Ectodermal cell (in vitro differentiated cells): ENCODE results near the gene DTX1. TPM values are rescaled to one million over a fixed set of nuclear protein-coding genes. Genes with fewer than 3 reads are reported as not detected.

Experiments
- H3K27ac ChIP-seq: 2 replicates; pipeline ENCODE4 v1.7.0; 2013; ENCODE audit warnings: mild to moderate bottlenecking, low read depth, low read length; ENCODE audit not compliant: insufficient read depth, poor library complexity, severe bottlenecking
- H3K27me3 ChIP-seq: 2 replicates; pipeline ENCODE4 v1.7.0; 2013; ENCODE audit warnings: mild to moderate bottlenecking, low read length; ENCODE audit not compliant: insufficient read depth, control insufficient read depth, poor library complexity, severe bottlenecking
- H3K36me3 ChIP-seq: one replicate; pipeline ENCODE4 v1.7.0; 2013; ENCODE audit warnings: low read length; ENCODE audit not compliant: control insufficient read depth, insufficient read depth
- H3K4me1 ChIP-seq: one replicate; pipeline ENCODE4 v1.7.0; 2013; ENCODE audit warnings: low read length; ENCODE audit not compliant: control insufficient read depth, insufficient read depth
- H3K4me3 ChIP-seq: 2 replicates; pipeline ENCODE4 v1.7.0; 2013; ENCODE audit warnings: low read depth, low read length, control low read depth; ENCODE audit not compliant: insufficient read depth
- H3K9me3 ChIP-seq: 2 replicates; pipeline ENCODE4 v1.7.0; 2013; ENCODE audit warnings: mild to moderate bottlenecking, low read length, moderate library complexity; ENCODE audit not compliant: control insufficient read depth
- WGBS, 2 experiments: methylation state at CpG; one replicate each; pipeline ENCODE4 v1.1.7; 2013; ENCODE audit warnings: missing lambda C conversion rate in 2 of 2; 5-methylcytosine and 5-hydroxymethylcytosine counted together
- polyA plus RNA-seq, 4 experiments: library from polyadenylated mRNA; stranded (reverse); fragments of 50-300 nt; gene quantifications; one replicate each; pipeline ENCODE4 v1.2.3, GENCODE V29; 2013

Gene DTX1
- polyA plus RNA-seq (2013, experiment 1 of 4), result 6.6 TPM
- polyA plus RNA-seq (2013, experiment 2 of 4), result 9.0 TPM
- polyA plus RNA-seq (2013, experiment 3 of 4), result 9.2 TPM
- polyA plus RNA-seq (2013, experiment 4 of 4), result 7.0 TPM

DNA sequence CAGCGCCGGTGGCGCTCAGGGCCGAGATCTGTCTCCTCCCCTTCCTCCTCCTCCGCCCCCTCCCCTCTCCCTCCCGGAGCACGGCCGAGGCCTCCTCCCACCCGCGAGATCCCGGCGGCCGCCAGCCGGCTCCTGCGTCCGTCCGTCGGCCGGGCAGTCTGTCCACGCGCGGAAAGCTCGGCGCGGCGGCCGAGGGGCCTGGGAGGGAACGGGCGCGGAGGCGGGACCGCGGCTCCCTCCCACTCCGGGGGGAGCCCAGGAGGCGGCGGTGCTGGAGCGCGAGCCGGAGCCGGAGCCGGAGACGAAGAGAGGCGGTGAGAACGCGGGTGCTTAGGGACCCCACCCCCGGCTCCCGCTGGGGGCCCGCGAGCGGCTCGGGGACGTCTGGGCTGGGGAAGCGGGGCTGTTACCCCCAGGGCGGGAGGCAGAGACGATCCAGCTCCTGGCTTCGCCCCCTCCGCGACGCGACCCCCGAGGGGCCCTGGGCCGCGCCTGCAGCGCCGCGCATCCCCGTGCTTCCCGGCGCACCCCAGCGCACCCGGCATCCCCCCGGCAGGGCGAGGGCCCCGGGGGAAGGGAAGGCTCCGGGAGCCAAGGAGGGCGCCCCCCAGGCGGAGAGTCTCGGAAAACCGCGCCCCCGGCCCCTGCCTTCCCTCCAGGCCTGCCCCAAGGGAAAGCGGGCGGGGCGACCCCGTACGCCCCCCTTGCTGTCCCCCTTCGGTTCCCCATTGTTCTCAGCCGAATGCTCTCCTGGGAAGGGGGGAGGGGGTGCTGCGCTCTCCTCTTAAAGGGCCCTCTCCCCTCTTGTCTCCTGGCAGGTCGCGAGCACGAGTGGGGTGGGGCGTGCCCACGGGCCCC lies at the start of gene DTX1:
TSS of gene DTX1 (plus strand) at position 100 of the 858 bp plus-strand sequence. CDS start 1,463 bp downstream, outside the sequence.
- Histone ChIP-seq H3K4me3 (peak within 1 kb of the TSS; percentile 53), H3K9me3 (no peaks in the 10 kb centered on the region), H3K27ac (no peak within 1 kb of the TSS), H3K4me1 (no peaks in the 10 kb centered on the region), H3K36me3 (no peaks in the 10 kb centered on the region), H3K27me3 (peaks cover 40% of the 10 kb centered on the region)
- 2% methylated on average over 93 to 94 of the region's 94 CpGs for WGBS, 2 experiments

DNA sequence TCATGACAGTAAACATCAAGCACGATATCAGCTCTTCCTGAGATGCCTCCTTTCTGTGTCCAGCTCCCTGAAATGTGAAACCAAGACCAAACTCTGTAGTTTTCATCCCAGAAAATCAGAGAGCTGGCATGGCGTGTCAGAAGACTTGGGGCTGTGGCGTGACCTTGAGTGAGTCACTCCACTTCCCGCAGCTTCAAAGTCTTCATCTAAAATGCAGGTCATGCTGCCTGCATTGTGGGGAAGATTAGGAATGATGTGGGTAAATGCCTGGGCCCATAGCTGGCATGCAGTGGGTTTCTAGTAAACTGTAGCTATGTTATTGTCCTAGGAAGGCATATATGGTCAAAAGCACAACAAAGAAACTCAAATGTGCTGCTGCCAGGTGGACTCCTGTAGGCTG lies 49.4 kb upstream of the DTX1 start:
- Histone ChIP-seq H3K4me3 (no peak overlapping the region), H3K27ac (no peak overlapping the region), H3K27me3 (no peaks in the 10 kb centered on the region), H3K9me3 (peaks cover 5% of the 10 kb centered on the region), H3K36me3 (no peaks in the 10 kb centered on the region), H3K4me1 (no peaks in the 10 kb centered on the region)
- 90 to 93% methylated on average over 4 of the region's 4 CpGs for WGBS, 2 experiments

DNA sequence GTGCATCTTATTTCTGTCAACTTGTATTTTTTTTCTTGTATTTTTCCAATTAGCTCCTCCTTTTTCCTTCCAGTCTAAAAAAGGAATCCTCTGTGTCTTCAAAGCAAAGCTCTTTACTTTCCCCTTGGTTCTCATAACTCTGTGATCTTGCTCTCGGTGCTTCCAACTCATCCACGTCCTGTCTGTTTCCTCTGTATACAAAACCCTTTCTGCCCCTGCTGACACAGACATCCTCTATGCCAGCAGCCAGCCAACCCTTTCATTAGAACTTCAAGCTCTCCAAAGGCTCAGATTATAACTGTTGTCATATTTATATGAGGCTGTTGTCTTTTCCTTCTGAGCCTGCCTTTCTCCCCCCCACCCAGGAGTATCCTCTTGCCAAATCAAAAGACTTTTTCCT lies 45.8 kb upstream of the DTX1 start:
- Histone ChIP-seq H3K36me3 (no peaks in the 10 kb centered on the region), H3K4me1 (no peaks in the 10 kb centered on the region), H3K4me3 (no peak overlapping the region), H3K9me3 (peaks cover 5% of the 10 kb centered on the region), H3K27me3 (no peaks in the 10 kb centered on the region), H3K27ac (no peak overlapping the region)
- 83 to 84% methylated on average over 2 of the region's 2 CpGs for WGBS, 2 experiments

DNA sequence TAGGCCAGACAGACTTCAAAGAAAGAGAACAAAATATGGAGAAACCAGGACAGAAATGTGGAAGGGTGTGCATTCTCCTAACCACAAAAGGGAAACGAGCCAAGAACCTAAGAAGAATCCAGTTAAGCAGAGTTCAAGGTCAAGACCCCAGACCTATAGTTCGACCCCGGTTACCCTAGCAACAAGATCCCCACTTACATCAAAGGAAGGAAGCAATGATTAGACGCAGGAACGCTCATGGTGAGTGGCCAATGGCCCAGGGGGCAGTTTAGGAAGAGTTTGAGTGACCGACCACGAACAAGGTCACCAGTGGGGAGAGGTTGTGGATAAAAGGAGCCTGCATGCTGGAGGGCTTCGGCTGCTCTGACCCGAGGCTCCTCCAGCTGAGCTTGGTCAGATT lies 42.0 kb upstream of the DTX1 start:
- Histone ChIP-seq H3K9me3 (peaks cover 5% of the 10 kb centered on the region), H3K36me3 (no peaks in the 10 kb centered on the region), H3K4me1 (peaks cover 5% of the 10 kb centered on the region), H3K27me3 (no peaks in the 10 kb centered on the region), H3K27ac (no peak overlapping the region), H3K4me3 (no peak overlapping the region)
- 92 to 93% methylated on average over 9 of the region's 9 CpGs for WGBS, 2 experiments

DNA sequence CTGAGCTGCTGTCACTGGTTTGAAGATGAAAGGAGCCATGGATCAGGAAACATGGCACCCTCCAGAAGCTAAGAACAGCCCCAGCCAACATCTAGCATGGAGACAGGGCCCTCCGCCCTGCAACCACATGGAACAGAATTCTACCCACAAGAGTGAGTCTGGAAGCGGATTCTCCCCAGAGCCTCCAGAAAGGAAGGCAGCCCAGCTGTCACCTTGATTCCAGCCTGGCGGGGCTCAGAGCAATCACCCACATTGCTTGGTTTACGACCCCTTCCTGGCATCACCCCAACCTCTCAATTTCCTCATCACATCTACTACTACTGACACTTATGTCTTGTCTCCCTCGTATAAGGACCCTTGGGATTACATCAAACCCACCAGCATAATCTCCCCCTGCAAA lies 39.7 kb upstream of the DTX1 start:
- H3K4me1 ChIP-seq, result peaks cover 5% of the 10 kb centered on the region
- H3K27me3 ChIP-seq, result no peaks in the 10 kb centered on the region
- no peaks in the 10 kb centered on the region for H3K36me3 ChIP-seq
- 89 to 90% methylated on average over 5 of the region's 5 CpGs for WGBS, 2 experiments
- no peaks in the 10 kb centered on the region for H3K9me3 ChIP-seq
- no peak overlapping the region for H3K27ac ChIP-seq
- H3K4me3 ChIP-seq, result no peak overlapping the region

DNA sequence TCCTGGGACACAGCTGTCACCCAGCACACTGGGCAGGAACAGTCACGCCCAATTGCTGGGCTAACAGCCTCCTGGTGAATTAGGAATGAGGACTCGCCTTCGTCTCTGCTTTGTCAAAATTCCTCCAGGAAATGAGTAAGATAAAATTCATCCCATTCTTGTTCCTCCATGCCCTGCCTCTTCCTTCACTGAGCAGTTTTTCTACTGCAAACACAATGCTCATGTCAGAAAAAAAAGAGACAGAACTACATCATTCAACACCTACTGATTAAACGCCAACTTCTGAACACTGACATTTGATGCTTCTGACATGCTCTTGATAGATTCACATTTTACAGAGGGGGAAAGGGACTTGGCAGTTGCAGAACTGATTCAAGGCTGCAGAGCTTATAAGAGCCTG lies 37.5 kb upstream of the DTX1 start:
- Histone ChIP-seq H3K36me3 (no peaks in the 10 kb centered on the region), H3K4me1 (peaks cover 5% of the 10 kb centered on the region), H3K9me3 (no peaks in the 10 kb centered on the region), H3K27ac (no peak overlapping the region), H3K27me3 (no peaks in the 10 kb centered on the region), H3K4me3 (no peak overlapping the region)
- 78 to 85% methylated on average over 4 of the region's 4 CpGs for WGBS, 2 experiments

DNA sequence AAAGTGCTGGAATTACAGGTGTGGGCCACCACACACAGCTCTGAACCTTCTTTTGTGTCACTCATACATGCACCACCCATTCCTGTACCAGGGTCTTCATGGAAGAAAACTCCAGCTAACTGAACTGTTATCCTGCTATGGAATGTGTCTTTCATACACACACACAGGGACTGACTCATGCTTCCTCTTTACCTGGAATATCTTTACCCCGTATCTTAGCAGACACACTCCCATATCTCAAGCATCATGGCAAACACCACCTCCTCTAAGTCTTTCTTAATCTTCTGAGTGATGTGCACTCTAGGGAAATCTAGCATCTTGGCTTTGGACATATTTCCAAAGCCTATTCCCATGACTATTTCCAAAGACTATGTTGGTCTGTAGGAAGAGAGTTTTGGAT lies 35.0 kb upstream of the DTX1 start:
- WGBS, 2 experiments, result 94 to 96% methylated on average over 1 of the region's 1 CpG
- no peaks in the 10 kb centered on the region for H3K36me3 ChIP-seq
- H3K27ac ChIP-seq, result no peak overlapping the region
- H3K9me3 ChIP-seq, result no peaks in the 10 kb centered on the region
- H3K4me3 ChIP-seq, result no peak overlapping the region
- H3K4me1 ChIP-seq, result peaks cover 5% of the 10 kb centered on the region
- H3K27me3 ChIP-seq, result no peaks in the 10 kb centered on the region

DNA sequence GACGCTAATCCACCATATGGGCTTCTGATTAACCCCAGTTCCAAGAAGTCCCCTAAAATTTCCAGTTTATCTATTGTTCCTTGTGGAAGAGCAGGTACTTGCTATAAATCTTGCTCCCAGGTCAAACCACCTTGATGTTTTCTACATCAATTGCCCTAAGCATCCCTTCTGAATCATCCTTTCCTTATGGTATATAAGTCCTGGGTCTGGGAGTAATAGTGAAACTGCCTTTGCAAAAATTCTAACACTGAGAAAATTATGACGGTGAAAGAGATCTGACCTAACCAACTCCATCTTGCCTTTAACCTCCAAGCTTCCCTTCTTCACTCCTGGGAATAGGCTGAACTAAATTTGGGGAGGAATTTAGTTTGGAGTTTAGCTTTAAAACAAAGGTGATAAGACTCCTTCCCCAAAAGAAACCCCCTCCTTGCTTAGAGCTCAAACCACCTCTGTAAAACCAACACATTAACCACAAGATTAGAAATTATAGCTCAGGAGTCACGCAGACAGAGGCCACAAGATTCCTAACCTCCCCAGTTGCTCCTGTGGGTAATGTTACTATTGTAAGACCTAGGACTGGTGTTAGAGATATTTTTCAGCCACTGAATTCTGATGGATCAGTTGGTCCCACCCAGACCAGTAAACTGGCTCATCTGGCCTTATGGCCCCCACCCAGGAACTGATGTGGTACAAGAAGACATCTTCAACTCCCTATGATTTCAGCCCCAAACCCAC lies 33.8 kb upstream of the DTX1 start:
- Histone ChIP-seq H3K9me3 (no peaks in the 10 kb centered on the region), H3K4me1 (peaks cover 5% of the 10 kb centered on the region), H3K36me3 (no peaks in the 10 kb centered on the region), H3K27me3 (no peaks in the 10 kb centered on the region), H3K27ac (no peak overlapping the region), H3K4me3 (no peak overlapping the region)
- 92 to 96% methylated on average over 2 of the region's 3 CpGs for WGBS, 2 experiments

DNA sequence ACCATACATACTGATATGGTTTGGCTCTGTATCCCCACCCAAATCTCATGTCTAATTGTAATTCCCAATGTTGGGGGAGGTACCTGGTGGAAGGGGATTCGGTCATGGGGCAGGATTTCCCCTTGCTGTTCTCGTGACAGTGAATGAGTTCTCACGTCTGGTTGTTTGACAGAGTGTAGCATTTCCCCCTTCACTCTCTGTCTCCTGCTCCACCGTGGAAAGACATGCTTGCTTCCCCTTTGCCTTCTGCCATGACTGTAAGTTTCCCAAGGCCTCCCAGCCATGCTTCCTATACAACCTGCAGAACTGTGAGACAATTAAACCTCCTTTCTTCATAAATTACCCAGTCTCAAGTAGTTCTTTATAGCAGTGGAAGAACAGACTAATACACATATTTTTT lies 28.8 kb upstream of the DTX1 start:
- H3K4me1 ChIP-seq, result no peaks in the 10 kb centered on the region
- H3K36me3 ChIP-seq, result no peaks in the 10 kb centered on the region
- H3K9me3 ChIP-seq, result no peaks in the 10 kb centered on the region
- no peaks in the 10 kb centered on the region for H3K27me3 ChIP-seq
- WGBS, 2 experiments, result 79 to 84% methylated on average over 4 of the region's 4 CpGs
- H3K27ac ChIP-seq, result no peak overlapping the region
- H3K4me3 ChIP-seq, result no peak overlapping the region

DNA sequence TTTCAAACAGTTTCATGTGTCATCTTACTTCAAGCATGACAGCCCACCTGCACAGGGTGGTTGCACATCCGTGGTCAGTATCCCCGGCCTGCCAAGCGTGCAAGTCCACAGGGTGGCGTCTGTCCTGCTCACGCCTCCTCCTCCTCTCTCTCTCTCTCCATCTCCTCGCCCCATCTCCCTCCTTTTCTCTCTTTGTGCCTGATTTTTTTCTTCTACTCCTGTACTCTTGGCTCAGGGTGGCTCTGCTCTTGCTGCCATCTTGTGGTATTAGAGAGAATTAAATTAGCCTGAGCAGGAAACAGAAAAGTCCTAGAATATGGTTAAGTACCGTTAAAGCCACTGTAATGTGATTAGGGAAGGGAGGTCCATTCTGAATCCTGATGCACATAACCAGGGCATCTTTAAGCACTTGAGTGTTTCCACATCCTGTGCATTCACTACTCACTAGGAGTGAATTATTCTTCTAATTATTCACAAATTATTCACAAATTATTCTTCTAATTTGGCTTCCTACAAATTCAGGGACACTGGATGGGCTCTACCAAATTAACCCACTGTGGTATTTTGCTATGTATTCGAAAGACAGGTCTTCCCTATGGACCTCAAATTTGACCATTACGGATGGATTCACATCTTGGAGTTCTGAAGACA lies 25.5 kb upstream of the DTX1 start:
- H3K4me1 ChIP-seq, result no peaks in the 10 kb centered on the region
- H3K9me3 ChIP-seq, result no peaks in the 10 kb centered on the region
- WGBS, 2 experiments, result 15 to 16% methylated on average over 9 of the region's 9 CpGs
- no peak overlapping the region for H3K27ac ChIP-seq
- H3K27me3 ChIP-seq, result no peaks in the 10 kb centered on the region
- no peaks in the 10 kb centered on the region for H3K36me3 ChIP-seq
- H3K4me3 ChIP-seq, result no peak overlapping the region
